ENCODE measurements around the gene IMMP1L. TPM values are rescaled to one million over a fixed set of nuclear protein-coding genes. Genes with fewer than 3 reads are reported as not detected.

Gene IMMP1L
- total RNA-seq, 1 donor from 2014 or later, result 26.5 TPM

GRCh38 chr11:31450841-31451240 lies 58.6 kb downstream of the IMMP1L start:
- Mint-ChIP-seq H3K4me1 (ENCODE audit: unreplicated experiment) (no peaks in the 10 kb centered on the region), H3K27me3 (ENCODE audit: unreplicated experiment) (no peaks in the 10 kb centered on the region), H3K9me3 (ENCODE audit: unreplicated experiment) (no peaks in the 10 kb centered on the region), H3K4me3 (ENCODE audit: unreplicated experiment) (no peak overlapping the region), H3K36me3 (ENCODE audit: unreplicated experiment) (peaks cover 13% of the 10 kb centered on the region), H3K27ac (ENCODE audit: unreplicated experiment) (no peak overlapping the region)
- DNase-seq (ENCODE audit: extremely low spot score, unreplicated experiment), result no peak
- TF ChIP-seq CTCF (IDR thresholded peaks at IDR 0.05), result no peak

- no peak for TF ChIP-seq CTCF (IDR thresholded peaks at IDR 0.05)
- Mint-ChIP-seq H3K4me1 (ENCODE audit: unreplicated experiment) (no peaks in the 10 kb centered on the region), H3K4me3 (ENCODE audit: unreplicated experiment) (no peak overlapping the region), H3K36me3 (ENCODE audit: unreplicated experiment) (peaks cover 10% of the 10 kb centered on the region), H3K9me3 (ENCODE audit: unreplicated experiment) (no peaks in the 10 kb centered on the region), H3K27me3 (ENCODE audit: unreplicated experiment) (no peaks in the 10 kb centered on the region), H3K27ac (ENCODE audit: unreplicated experiment) (no peak overlapping the region)
- DNase-seq (ENCODE audit: extremely low spot score, unreplicated experiment), result no peak
Observed at GRCh38 chr11:31449040-31449439, 60.4 kb downstream of the IMMP1L start.

- peaks cover 6% of the 10 kb centered on the region for H3K36me3 Mint-ChIP-seq (ENCODE audit: unreplicated experiment)
- no peaks in the 10 kb centered on the region for H3K9me3 Mint-ChIP-seq (ENCODE audit: unreplicated experiment)
- H3K4me3 Mint-ChIP-seq (ENCODE audit: unreplicated experiment), result no peak overlapping the region
- TF ChIP-seq CTCF (IDR thresholded peaks at IDR 0.05), result no peak
- no peaks in the 10 kb centered on the region for H3K4me1 Mint-ChIP-seq (ENCODE audit: unreplicated experiment)
- DNase-seq (ENCODE audit: extremely low spot score, unreplicated experiment), result no peak
- H3K27me3 Mint-ChIP-seq (ENCODE audit: unreplicated experiment), result no peaks in the 10 kb centered on the region
- H3K27ac Mint-ChIP-seq (ENCODE audit: unreplicated experiment), result no peak overlapping the region
Observed at GRCh38 chr11:31445621-31446020, 63.8 kb downstream of the IMMP1L start.

- Mint-ChIP-seq H3K4me1 (ENCODE audit: unreplicated experiment) (peaks cover 3% of the 10 kb centered on the region), H3K9me3 (ENCODE audit: unreplicated experiment) (no peaks in the 10 kb centered on the region)
Observed at GRCh38 chr11:31443802-31444201, 65.6 kb downstream of the IMMP1L start.

GRCh38 chr11:31442086-31442485 lies 67.3 kb downstream of the IMMP1L start:
- Mint-ChIP-seq H3K27me3 (ENCODE audit: unreplicated experiment) (no peaks in the 10 kb centered on the region), H3K9me3 (ENCODE audit: unreplicated experiment) (no peaks in the 10 kb centered on the region), H3K36me3 (ENCODE audit: unreplicated experiment) (peaks cover under 1% of the 10 kb centered on the region), H3K4me3 (ENCODE audit: unreplicated experiment) (no peak overlapping the region), H3K4me1 (ENCODE audit: unreplicated experiment) (peaks cover 14% of the 10 kb centered on the region), H3K27ac (ENCODE audit: unreplicated experiment) (no peak overlapping the region)
- no peak for TF ChIP-seq CTCF (IDR thresholded peaks at IDR 0.05)
- DNase-seq (ENCODE audit: extremely low spot score, unreplicated experiment), result no peak

More at GRCh38 chr11:31443802-31444201, 65.6 kb downstream of the IMMP1L start:
- no peak for TF ChIP-seq CTCF (IDR thresholded peaks at IDR 0.05)
- H3K4me3 Mint-ChIP-seq (ENCODE audit: unreplicated experiment), result no peak overlapping the region
- H3K36me3 Mint-ChIP-seq (ENCODE audit: unreplicated experiment), result peaks cover 6% of the 10 kb centered on the region
- H3K27me3 Mint-ChIP-seq (ENCODE audit: unreplicated experiment), result no peaks in the 10 kb centered on the region
- H3K27ac Mint-ChIP-seq (ENCODE audit: unreplicated experiment), result no peak overlapping the region
- no peak for DNase-seq (ENCODE audit: extremely low spot score, unreplicated experiment)
